NCI-H2227 (cell line): ENCODE results near the gene SDC1.
A peak's percentile ranks its signal among the peaks of the same experiment; 100 is the strongest.
"Not testable (repeated sequence)": the region's sequence is repeated elsewhere in the genome, so short reads cannot be mapped to it uniquely, and the experiment has no call there.

Experiments
- DNase-seq: peaks from one replicate; lab custom pipeline; 2025; ENCODE audit not compliant: unreplicated experiment; lab: John Stamatoyannopoulos, UW

The SDC1 gene, protein sequence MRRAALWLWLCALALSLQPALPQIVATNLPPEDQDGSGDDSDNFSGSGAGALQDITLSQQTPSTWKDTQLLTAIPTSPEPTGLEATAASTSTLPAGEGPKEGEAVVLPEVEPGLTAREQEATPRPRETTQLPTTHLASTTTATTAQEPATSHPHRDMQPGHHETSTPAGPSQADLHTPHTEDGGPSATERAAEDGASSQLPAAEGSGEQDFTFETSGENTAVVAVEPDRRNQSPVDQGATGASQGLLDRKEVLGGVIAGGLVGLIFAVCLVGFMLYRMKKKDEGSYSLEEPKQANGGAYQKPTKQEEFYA

DNA sequence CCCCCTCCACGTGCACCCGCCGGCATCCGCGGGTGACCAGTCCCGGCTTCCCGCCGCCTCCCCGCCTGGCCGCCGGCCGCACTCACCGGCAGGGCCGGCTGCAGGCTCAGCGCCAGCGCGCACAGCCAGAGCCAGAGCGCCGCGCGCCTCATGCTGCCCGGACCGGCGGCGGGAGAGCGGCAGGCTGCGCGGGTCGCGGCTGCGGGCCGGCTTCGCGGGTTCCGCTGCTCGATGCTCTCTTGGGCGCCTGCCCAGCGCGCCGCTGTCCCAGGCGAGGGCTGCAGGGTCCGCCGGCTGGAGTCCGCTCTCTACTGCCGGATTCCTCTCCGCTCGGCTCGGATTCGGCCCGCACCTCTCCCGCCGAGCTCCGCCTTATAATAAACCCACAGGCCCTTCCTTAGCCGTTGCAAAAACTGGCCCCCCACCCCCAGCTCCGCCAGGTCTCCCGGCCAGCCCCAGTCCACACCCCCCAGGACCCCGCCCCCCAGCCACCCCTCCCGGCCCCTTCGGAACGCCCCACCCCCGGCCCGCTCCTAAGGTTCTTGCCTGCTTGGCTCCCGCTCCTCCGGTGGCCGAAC lies at the start of gene SDC1:
TSS of gene SDC1 (minus strand) at position 415 of the 578 bp plus-strand sequence. CDS start at position 152, 263 bp downstream.
- DNase-seq = peak; percentile 74

GRCh38 chr2:20273042-20273441 lies 48.1 kb upstream of the SDC1 start:
- no peak for DNase-seq

GRCh38 chr2:20268317-20268716 lies 43.4 kb upstream of the SDC1 start:
- not testable (repeated sequence) for DNase-seq

GRCh38 chr2:20267529-20267928 lies 42.6 kb upstream of the SDC1 start:
- no peak for DNase-seq

GRCh38 chr2:20264629-20265028 lies 39.7 kb upstream of the SDC1 start:
- no peak for DNase-seq

DNA sequence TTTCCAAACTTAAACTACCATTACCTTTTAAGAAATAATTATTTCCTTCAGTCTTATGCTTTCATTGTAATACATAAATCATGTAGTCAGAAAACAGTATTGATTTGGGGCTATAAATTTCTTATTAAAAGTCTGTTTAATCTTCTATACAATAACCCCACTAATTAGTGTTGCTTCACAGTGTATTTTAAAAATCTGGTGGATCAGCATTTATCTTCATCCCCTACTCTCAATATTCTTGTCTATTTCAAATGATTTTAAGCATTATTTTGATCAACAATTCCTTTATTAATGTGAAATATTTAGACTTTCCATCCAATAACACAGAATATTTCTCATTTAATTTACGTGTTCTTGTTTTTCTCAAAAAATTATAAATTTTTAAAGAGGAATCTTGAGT lies 32.5 kb upstream of the SDC1 start:
- DNase-seq = no peak

- no peak for DNase-seq
Observed at GRCh38 chr2:20254731-20255130, 29.8 kb upstream of the SDC1 start.

GRCh38 chr2:20250436-20250835 lies 25.5 kb upstream of the SDC1 start:
- DNase-seq = no peak

DNA sequence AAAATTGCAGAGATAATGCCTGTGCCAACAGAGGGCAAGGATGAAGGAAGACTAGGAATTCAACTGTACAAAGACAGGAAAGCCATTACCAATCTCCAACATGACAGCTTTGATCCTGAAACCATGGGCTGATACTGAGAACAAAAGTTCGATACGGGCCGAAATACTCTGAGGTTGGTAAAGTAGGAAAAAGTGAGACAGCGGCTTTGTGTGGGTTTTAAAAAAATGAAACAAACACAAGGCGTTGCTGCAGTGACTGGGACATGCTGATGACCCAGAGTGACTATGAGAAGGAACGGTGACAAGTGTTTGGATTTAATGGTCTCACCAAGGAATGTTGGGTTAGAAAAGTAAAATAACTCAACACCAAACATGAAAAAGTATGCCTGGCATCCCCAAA lies 24.2 kb upstream of the SDC1 start:
- no peak for DNase-seq

DNA sequence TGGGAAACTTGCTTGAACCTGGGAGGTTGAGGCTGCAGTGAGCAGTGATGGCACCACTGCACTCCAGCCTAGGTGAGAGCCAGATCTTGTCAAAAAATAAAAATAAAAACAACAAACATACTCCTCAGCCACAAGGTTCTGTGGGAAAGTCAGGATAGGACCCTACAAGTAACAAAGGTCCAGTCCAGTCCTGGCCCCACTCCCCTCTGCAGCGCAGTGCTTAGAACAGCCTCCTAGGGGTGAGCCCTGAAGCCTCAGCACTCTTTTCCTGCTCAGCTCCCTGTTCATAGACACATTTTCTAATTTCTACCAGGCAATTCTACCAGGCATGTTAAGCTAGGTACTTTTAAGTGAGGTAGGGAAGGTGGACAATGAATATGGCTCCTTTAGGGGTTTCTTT lies 22.2 kb upstream of the SDC1 start:
- DNase-seq = no peak

GRCh38 chr2:20243637-20244036 lies 18.7 kb upstream of the SDC1 start:
- not testable (repeated sequence) for DNase-seq

GRCh38 chr2:20242727-20243377 lies 17.9 kb upstream of the SDC1 start:
- DNase-seq = no peak

- DNase-seq = no peak
Observed at GRCh38 chr2:20241973-20242726, 17.2 kb upstream of the SDC1 start.

GRCh38 chr2:20240291-20240690 lies 15.4 kb upstream of the SDC1 start:
- DNase-seq = not testable (repeated sequence)

DNA sequence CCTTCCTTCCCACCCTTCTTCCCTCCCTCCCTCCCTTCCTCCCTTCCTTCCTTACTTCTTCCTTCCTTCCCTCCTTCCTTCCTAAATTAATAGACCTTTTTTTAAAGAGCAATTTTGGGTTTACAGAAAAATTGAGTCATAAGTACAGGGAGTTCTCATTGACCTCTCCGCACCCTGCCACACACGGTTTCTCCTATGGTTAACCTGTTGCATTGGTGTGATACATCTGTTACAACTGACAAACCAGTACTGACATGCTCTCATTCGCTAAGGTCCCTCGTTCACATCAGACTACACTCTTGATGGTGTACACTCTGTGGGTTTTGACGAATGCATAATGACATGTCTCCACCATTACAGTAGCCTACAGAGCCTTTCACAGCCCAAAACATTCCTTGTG lies 11.6 kb upstream of the SDC1 start:
- DNase-seq = no peak

DNA sequence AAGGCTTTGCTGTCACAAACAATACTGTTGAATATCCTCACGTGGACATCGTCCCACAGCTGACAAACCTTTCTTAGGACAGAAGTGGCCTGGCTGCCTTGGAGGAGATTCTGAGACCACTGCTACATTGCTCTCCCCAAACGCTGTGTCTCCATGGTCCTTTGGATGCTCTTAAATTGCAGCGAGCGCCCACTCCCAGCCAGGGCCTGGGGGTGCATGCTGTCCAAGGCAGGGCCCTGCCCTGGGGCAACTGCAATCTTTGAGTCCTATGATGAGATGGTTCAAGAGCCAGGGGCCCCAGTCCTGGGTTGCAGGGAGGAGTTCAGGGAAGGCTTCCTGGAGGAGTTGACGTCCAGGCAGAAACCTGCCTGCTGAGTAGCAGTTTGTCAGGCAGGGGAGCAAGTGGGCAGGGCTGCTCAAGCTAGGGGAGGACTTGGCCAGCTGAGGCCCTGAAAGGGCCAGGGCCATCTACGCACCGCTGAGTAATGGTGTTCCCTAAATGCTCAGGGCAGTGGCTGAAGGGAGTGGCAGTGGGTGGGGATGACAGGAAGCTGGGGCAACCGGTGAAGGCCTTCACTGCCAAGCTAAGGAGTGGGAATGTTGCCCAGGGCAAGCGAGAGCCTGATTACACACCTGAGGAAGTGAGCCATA lies 10.8 kb upstream of the SDC1 start:
- no peak for DNase-seq

DNA sequence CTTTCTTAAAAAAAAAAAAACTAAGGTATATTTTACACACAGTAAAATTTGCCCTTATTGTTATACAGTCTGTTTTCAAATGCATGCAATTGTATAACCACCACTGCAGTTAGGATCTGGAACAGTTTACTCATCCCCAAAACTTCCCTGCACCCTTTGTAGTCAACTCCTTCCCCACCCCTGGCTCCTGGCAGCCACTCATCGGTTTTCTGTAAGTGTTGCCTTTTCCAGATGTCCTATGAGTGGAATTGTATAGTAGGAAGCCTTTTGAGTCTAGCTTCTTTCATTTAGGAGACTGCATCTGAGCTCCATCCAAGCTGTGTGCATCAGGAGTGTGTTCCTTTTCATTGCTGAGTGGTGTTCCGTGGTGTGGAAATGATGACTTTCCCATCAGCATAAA lies 9.7 kb upstream of the SDC1 start:
- DNase-seq = not testable (repeated sequence)

- no peak for DNase-seq
Observed at GRCh38 chr2:20232837-20233207, 7.9 kb upstream of the SDC1 start.

- DNase-seq = no peak
Observed at GRCh38 chr2:20231598-20232026, 6.7 kb upstream of the SDC1 start.

DNA sequence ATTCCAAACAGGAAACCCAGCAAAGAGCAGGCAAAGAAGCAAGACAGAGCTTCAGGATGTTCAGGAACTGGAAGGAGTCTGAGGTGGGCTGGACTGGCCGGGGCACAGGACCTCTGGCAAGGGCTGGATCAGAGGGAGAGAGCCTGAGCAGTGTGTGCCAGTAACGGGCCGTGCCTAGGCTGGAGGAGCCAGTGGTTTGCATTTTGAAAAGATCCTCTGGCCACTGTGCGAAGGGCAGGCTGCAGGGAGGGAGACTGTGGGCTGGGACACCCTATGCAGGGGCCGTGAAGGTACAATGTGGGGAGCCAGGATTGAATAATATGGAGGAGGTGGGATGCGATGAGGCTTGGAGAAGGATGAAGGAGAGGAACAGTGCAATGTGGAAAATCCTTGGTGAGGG lies 6.2 kb upstream of the SDC1 start:
- DNase-seq = no peak

- no peak for DNase-seq
Observed at GRCh38 chr2:20230114-20230425, 5.1 kb upstream of the SDC1 start.
